ENCODE measurements around the gene ANHX.

ANHX gene

DNA sequence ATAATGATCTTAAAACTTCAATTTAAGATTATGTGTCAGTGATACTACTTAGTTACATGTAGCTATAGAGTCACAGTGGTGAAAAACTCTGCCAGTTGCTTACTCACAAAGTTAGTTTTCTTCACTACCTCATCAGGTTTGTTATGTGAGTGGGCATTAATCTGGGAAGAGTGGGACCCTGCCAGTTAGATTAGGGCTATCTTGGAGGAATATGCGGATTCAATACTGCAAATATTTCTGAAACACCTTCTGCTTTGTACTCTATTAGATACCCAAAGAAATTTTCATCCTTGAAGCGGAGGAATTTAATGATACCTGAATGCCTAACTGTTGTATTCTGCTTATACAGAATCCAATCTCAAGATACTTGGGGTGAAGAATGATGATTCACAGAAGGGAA lies 29.3 kb downstream of the ANHX start:
- Histone ChIP-seq H3K9me3 (replicated peaks in 1 of 11) (peaks cover 100% of the 10 kb centered on the region in 11 experiments), H3K9ac (no peak overlapping the region), H3K27ac (no peak overlapping the region), H4K20me1 (no peaks in the 10 kb centered on the region), H3K36me3 (peaks cover 74 to 95% (median 92%) of the 10 kb centered on the region in 11 experiments), H3K4me2 (no peak overlapping the region), H3K4me1 (no peaks in the 10 kb centered on the region), H3K27me3 (no peaks in the 10 kb centered on the region; a peak in 1 of 22 replicates), H3K4me3 (peak overlapping the region in 8 of 10 experiments; percentile 9 to 42 (median 24); a peak in 8 of 20 replicates)
- TF ChIP-seq Cebpa-rat (IDR thresholded peaks at IDR 0.05), result no peak

DNA sequence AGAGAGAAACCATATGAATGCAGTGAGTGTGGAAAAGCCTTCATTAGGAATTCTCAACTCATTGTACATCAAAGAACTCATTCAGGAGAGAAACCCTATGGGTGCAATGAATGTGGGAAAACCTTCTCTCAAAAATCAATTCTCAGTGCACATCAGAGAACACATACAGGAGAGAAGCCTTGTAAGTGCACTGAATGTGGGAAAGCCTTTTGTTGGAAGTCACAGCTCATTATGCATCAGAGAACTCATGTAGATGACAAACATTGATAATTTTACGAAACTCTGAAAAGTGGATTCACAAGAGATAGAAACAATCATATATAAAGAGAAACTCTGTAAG lies 31.4 kb downstream of the ANHX start:
- H3K27ac ChIP-seq, result no peak overlapping the region
- TF ChIP-seq Cebpa-rat (IDR thresholded peaks at IDR 0.05), result no peak
- H3K4me1 ChIP-seq, result no peaks in the 10 kb centered on the region
- no peaks in the 10 kb centered on the region for H4K20me1 ChIP-seq
- H3K4me2 ChIP-seq, result no peak overlapping the region
- no peak overlapping the region for H3K9ac ChIP-seq
- H3K36me3 ChIP-seq, result peaks cover 72 to 97% (median 91%) of the 10 kb centered on the region in 11 experiments
- no peaks in the 10 kb centered on the region; a peak in 1 of 22 replicates for H3K27me3 ChIP-seq
- peaks cover 97 to 100% (median 98%) of the 10 kb centered on the region in 11 experiments for H3K9me3 ChIP-seq (replicated peaks in 1 of 11)
- peak overlapping the region; percentile 27 to 56 (median 40) for H3K4me3 ChIP-seq

DNA sequence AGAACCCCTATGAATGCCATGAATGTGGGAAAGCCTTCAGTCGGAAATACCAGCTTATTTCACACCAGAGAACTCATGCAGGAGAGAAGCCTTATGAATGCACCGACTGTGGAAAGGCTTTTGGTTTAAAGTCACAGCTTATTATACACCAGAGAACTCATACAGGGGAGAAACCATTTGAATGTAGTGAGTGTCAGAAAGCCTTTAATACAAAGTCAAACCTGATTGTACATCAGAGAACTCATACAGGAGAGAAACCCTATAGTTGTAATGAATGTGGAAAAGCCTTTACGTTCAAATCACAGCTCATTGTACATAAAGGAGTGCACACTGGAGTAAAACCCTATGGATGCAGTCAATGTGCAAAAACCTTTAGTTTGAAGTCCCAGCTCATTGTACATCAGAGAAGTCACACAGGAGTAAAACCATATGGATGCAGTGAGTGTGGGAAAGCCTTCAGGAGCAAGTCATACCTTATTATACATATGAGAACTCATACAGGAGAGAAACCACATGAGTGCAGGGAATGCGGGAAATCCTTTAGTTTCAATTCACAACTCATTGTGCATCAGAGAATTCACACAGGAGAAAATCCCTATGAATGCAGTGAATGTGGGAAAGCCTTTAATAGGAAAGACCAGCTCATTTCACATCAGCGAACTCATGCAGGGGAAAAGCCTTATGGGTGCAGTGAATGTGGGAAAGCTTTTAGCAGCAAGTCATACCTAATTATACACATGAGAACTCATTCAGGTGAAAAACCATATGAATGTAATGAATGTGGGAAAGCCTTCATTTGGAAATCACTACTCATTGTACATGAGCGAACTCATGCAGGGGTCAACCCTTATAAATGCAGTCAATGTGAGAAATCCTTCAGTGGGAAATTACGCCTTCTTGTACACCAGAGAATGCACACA lies 32.1 kb downstream of the ANHX start:
- peaks cover 94 to 98% (median 96%) of the 10 kb centered on the region in 11 experiments for H3K9me3 ChIP-seq (replicated peaks in 1 of 11)

DNA sequence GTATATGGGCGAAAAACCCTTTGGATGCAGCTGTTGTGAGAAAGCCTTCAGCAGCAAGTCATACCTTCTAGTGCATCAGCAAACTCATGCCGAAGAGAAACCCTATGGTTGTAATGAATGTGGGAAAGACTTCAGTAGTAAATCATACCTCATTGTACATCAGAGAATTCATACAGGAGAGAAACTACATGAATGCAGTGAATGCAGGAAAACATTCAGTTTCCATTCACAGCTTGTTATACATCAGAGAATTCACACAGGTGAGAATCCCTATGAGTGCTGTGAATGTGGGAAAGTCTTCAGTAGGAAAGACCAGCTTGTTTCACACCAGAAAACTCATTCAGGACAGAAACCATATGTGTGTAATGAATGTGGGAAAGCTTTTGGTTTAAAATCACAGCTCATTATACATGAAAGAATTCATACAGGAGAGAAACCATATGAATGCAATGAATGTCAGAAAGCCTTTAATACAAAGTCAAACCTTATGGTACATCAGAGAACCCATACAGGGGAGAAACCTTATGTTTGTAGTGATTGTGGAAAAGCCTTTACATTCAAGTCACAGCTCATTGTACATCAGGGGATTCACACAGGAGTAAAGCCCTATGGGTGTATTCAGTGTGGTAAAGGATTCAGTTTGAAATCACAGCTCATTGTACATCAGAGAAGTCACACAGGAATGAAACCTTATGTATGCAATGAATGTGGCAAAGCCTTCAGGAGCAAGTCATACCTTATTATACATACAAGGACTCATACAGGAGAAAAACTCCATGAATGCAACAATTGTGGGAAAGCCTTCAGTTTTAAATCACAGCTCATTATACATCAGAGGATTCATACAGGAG lies 33.0 kb downstream of the ANHX start:
- no peak for TF ChIP-seq Cebpa-rat (IDR thresholded peaks at IDR 0.05)
- Histone ChIP-seq H3K27ac (no peak overlapping the region), H3K36me3 (peaks cover 69 to 82% (median 76%) of the 10 kb centered on the region in 11 experiments), H3K27me3 (no peaks in the 10 kb centered on the region; a peak in 1 of 22 replicates), H3K9me3 (replicated peaks in 1 of 11) (peaks cover 85 to 89% (median 87%) of the 10 kb centered on the region in 11 experiments), H3K4me2 (no peak overlapping the region), H3K9ac (no peak overlapping the region), H3K4me3 (peak overlapping the region; percentile 12 to 56 (median 40)), H4K20me1 (no peaks in the 10 kb centered on the region), H3K4me1 (no peaks in the 10 kb centered on the region)

More for the DNA sequence above, 32.1 kb downstream of the ANHX start:
- no peak for TF ChIP-seq Cebpa-rat (IDR thresholded peaks at IDR 0.05)
- Histone ChIP-seq H3K36me3 (peaks cover 69 to 91% (median 85%) of the 10 kb centered on the region in 11 experiments), H3K9ac (no peak overlapping the region), H3K27ac (no peak overlapping the region), H3K4me3 (peak overlapping the region; percentile 27 to 56 (median 40)), H3K4me2 (no peak overlapping the region), H3K27me3 (no peaks in the 10 kb centered on the region; a peak in 1 of 22 replicates), H3K4me1 (no peaks in the 10 kb centered on the region), H4K20me1 (no peaks in the 10 kb centered on the region)

DNA sequence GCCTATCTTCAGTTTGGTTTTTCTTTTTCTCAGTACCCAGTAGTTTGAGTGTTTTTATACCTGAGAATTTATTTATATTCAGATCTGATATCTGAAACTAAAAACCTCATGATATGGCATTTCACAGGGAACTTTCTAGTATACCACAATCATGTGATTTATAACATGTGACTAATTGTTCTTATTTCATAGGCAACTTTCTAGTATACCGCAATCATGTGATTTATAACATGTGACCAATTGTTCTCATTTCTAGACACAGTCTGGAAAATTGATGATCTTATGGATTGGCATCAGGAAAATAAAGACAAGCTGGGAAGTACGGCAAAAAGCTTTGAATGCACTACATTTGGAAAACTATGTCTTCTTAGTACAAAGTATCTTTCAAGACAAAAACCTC lies 33.8 kb downstream of the ANHX start:
- H3K36me3 ChIP-seq, result peaks cover 65 to 74% (median 69%) of the 10 kb centered on the region in 11 experiments
- H3K4me2 ChIP-seq, result no peak overlapping the region
- no peak overlapping the region for H3K27ac ChIP-seq
- no peaks in the 10 kb centered on the region for H4K20me1 ChIP-seq
- H3K9ac ChIP-seq, result no peak overlapping the region
- no peaks in the 10 kb centered on the region for H3K4me1 ChIP-seq
- no peaks in the 10 kb centered on the region; a peak in 1 of 22 replicates for H3K27me3 ChIP-seq
- no peak for TF ChIP-seq Cebpa-rat (IDR thresholded peaks at IDR 0.05)
- peaks cover 78 to 83% (median 80%) of the 10 kb centered on the region in 11 experiments for H3K9me3 ChIP-seq (replicated peaks in 1 of 11)
- peak overlapping the region; percentile 2 to 56 (median 40); a peak in 11 of 20 replicates for H3K4me3 ChIP-seq

DNA sequence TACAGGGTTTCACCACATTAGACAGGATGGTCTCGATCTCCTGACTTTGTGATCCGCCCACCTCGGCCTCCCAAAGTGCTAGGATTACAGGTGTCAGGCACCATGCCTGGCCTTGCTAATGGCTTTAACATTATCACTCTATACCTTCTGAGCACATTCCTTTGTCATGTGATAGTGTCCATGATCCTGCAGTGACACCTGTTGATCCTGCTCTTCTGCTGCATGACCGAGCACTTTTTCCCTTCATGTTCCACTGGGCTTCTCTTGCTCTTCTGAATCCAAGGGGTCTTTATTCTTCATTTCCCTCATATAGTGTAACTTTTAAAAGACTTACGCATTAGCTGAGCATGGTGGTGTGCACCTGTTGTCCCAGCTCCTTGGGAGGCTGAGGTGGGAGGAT lies 42.8 kb downstream of the ANHX start:
- H3K4me3 ChIP-seq, result peak overlapping the region; percentile 18 to 56 (median 35); a peak in 14 of 20 replicates
- H3K4me2 ChIP-seq, result no peak overlapping the region
- H3K9me3 ChIP-seq (replicated peaks in 1 of 11), result peaks cover 91 to 94% (median 92%) of the 10 kb centered on the region in 11 experiments
- H3K9ac ChIP-seq, result no peak overlapping the region
- no peaks in the 10 kb centered on the region for H3K4me1 ChIP-seq
- TF ChIP-seq Cebpa-rat (IDR thresholded peaks at IDR 0.05), result no peak
- H3K27ac ChIP-seq, result no peak overlapping the region
- H4K20me1 ChIP-seq, result no peaks in the 10 kb centered on the region
- peaks cover 90 to 92% (median 91%) of the 10 kb centered on the region in 11 experiments for H3K36me3 ChIP-seq
- no peaks in the 10 kb centered on the region for H3K27me3 ChIP-seq

DNA sequence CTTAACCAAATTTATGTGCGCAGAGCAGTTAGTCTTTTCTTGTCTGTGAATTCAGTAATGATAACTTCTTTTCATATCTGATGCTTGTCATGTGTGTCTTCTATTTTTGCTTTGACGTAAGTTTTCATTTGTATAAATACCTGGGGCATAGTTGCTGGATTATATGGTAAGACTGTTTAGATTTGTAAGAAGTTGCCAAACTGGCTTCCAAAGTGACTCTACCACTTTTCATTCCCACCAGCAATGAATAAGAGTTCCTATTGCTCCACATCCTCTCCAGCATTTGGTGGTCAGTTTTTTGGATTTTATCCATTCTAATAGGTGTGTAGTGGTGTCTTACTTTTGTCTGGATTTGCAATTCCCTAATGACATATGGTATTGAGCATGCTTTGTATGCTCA lies 45.5 kb downstream of the ANHX start:
- TF ChIP-seq Cebpa-rat (IDR thresholded peaks at IDR 0.05), result no peak
- Histone ChIP-seq H3K27ac (no peak overlapping the region), H3K27me3 (no peaks in the 10 kb centered on the region), H3K9ac (no peak overlapping the region), H3K9me3 (replicated peaks in 1 of 11) (peaks cover 100% of the 10 kb centered on the region in 11 experiments), H3K4me3 (peak overlapping the region in 8 of 10 experiments; percentile 16 to 41 (median 31); a peak in 13 of 20 replicates), H3K4me2 (no peak overlapping the region), H3K4me1 (no peaks in the 10 kb centered on the region), H4K20me1 (no peaks in the 10 kb centered on the region), H3K36me3 (peaks cover 100% of the 10 kb centered on the region in 11 experiments)

DNA sequence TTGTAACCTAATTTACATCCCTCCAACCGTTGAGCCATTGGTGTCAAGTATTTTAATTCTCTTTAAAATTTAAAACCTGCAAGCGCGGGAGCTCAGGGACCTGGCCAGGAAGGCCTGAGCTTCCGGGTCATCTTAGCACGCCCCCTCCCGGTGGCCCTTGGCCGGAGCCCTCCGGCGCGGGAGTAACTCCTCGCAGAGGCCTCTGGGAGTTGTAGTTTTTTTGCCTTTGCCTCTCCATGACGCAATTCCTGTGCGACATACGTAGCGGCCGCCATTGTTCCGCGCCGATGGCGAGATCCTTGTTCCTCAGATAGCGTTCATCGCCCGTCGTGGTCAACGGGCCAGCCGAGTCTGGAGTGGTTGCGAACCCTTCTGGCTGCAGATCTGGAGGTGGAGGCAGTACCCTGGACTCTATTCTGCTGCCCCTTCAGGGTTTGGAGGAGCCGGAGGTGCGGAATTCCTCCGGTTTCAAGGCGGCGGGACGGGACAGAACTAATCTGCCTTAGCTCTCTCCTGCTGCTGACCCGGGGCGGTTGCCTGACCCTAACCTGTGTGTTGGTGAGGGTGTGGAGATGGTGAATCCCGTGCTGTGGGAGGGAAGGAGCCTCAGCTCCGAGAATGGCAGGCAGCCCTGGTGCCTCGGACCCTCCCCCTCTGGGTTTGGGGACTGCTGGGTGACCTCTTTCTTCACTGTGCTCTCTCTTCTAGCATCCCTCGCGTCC lies 54.3 kb downstream of the ANHX start, which contains the start of gene ZNF268:
Gene ZNF268, plus strand, starts transcription at position 258 of the 722 bp plus-strand sequence. CDS start 503 bp downstream, outside the sequence.
- H3K36me3 ChIP-seq, result peaks cover 39 to 48% (median 42%) of the 10 kb centered on the region in 11 experiments
- no peaks in the 10 kb centered on the region for H4K20me1 ChIP-seq
- H3K9ac ChIP-seq, result peak within 1 kb of the TSS; percentile 86 to 94 (median 89)
- peak within 1 kb of the TSS; percentile 82 to 94 (median 89) for H3K4me2 ChIP-seq
- peak within 1 kb of the TSS; percentile 78 to 91 (median 85) for H3K27ac ChIP-seq
- no peaks in the 10 kb centered on the region for H3K27me3 ChIP-seq
- TF ChIP-seq Cebpa-rat (IDR thresholded peaks at IDR 0.05), result peak in 4 of 11 experiments; percentile 32 to 65 (median 61); a peak in 5 of 22 replicates
- peaks cover 89 to 100% (median 98%) of the 10 kb centered on the region in 11 experiments for H3K9me3 ChIP-seq (replicated peaks in 1 of 11)
- H3K4me1 ChIP-seq, result peaks cover 6 to 10% (median 8%) of the 10 kb centered on the region in 10 experiments; a peak in 15 of 20 replicates
- peak within 1 kb of the TSS; percentile 75 to 98 (median 90) for H3K4me3 ChIP-seq

All from BLaER1 treated with 17β-estradiol and CSF1 and Interleukin-3, amounts not matched to agents 10 nM and 100 nM (cell line).